ENCODE results near the gene THADA. TPM values are rescaled to one million over a fixed set of nuclear protein-coding genes. Genes with fewer than 3 reads are reported as not detected.

Gene THADA
- total RNA-seq, 2 donors from 2014 or later, result 41.1 to 54.3 TPM

GRCh38 chr2:43417300-43417699, 178.5 kb downstream of the THADA start:
- peaks cover 12% of the 10 kb centered on the region for H3K4me1 ChIP-seq (replicated peaks)
- 26% methylated on average over 1 of the region's 1 CpG for WGBS
- H3K27ac ChIP-seq, result peak overlapping the region in 1 of 2 donors; percentile 24

GRCh38 chr2:43415592-43415991, 180.2 kb downstream of the THADA start:
- intact Hi-C loops (cut with DNase I), result no loop called here
- TF ChIP-seq POLR2AphosphoS5 (IDR thresholded peaks at IDR 0.05) (peak; percentile 9), POLR2A (IDR thresholded peaks at IDR 0.05) (no peak)
- Histone ChIP-seq H3K27ac (peak overlapping the region; percentile 63 to 65), H3K9me3 (no peaks in the 10 kb centered on the region), H3K4me3 (no peak overlapping the region), H3K27me3 (replicated peaks; ENCODE audit: insufficient read depth) (no peaks in the 10 kb centered on the region), H3K36me3 (no peaks in the 10 kb centered on the region), H3K4me1 (replicated peaks) (peaks cover 14% of the 10 kb centered on the region)
- DNase-seq (ENCODE audit: low spot score), result peak; percentile 56
- 22% methylated on average over 7 of the region's 7 CpGs for WGBS

More at GRCh38 chr2:43417300-43417699, 178.5 kb downstream of the THADA start:
- Histone ChIP-seq H3K4me3 (no peak overlapping the region), H3K27me3 (replicated peaks; ENCODE audit: insufficient read depth) (no peaks in the 10 kb centered on the region), H3K9me3 (no peaks in the 10 kb centered on the region), H3K36me3 (no peaks in the 10 kb centered on the region)
- TF ChIP-seq POLR2AphosphoS5 (IDR thresholded peaks at IDR 0.05) (no peak), CTCF (IDR thresholded peaks at IDR 0.05) (no peak), POLR2A (IDR thresholded peaks at IDR 0.05) (no peak)
- no peak for DNase-seq (ENCODE audit: low spot score)
- intact Hi-C loops (cut with DNase I), result no loop called here

GRCh38 chr2:43414586-43415135, 181.2 kb downstream of the THADA start:
- Histone ChIP-seq H3K4me1 (replicated peaks) (peaks cover 14% of the 10 kb centered on the region), H3K36me3 (no peaks in the 10 kb centered on the region), H3K27ac (peak overlapping the region; percentile 63 to 65), H3K4me3 (no peak overlapping the region), H3K9me3 (no peaks in the 10 kb centered on the region), H3K27me3 (replicated peaks; ENCODE audit: insufficient read depth) (no peaks in the 10 kb centered on the region)
- intact Hi-C loops (cut with DNase I), result loop anchor here (5.0 kb wide), 2 partner anchors 48 to 67 kb away; no protein-coding TSS in a partner anchor
- 18% methylated on average over 4 of the region's 4 CpGs for WGBS
- TF ChIP-seq CTCF (IDR thresholded peaks at IDR 0.05) (no peak), POLR2A (IDR thresholded peaks at IDR 0.05) (no peak), POLR2AphosphoS5 (IDR thresholded peaks at IDR 0.05) (peak; percentile 46)
- DNase-seq (ENCODE audit: low spot score), result no peak

GRCh38 chr2:43414033-43414432, 181.8 kb downstream of the THADA start:
- Histone ChIP-seq H3K36me3 (no peaks in the 10 kb centered on the region), H3K27ac (peak overlapping the region; percentile 63 to 65), H3K4me3 (no peak overlapping the region), H3K27me3 (replicated peaks; ENCODE audit: insufficient read depth) (no peaks in the 10 kb centered on the region), H3K9me3 (no peaks in the 10 kb centered on the region), H3K4me1 (replicated peaks) (peaks cover 14% of the 10 kb centered on the region)
- TF ChIP-seq POLR2AphosphoS5 (IDR thresholded peaks at IDR 0.05) (no peak), POLR2A (IDR thresholded peaks at IDR 0.05) (no peak), CTCF (IDR thresholded peaks at IDR 0.05) (no peak)
- 58% methylated on average over 2 of the region's 2 CpGs for WGBS
- DNase-seq (ENCODE audit: low spot score), result no peak
- intact Hi-C loops (cut with DNase I), result loop anchor here (5.0 kb wide), 2 partner anchors 48 to 67 kb away; no protein-coding TSS in a partner anchor

- Histone ChIP-seq H3K27me3 (replicated peaks; ENCODE audit: insufficient read depth) (no peaks in the 10 kb centered on the region), H3K4me3 (no peak overlapping the region), H3K4me1 (replicated peaks) (peaks cover 14% of the 10 kb centered on the region), H3K27ac (peak overlapping the region in 1 of 2 donors; percentile 8), H3K36me3 (no peaks in the 10 kb centered on the region), H3K9me3 (no peaks in the 10 kb centered on the region)
- intact Hi-C loops (cut with DNase I), result loop anchor here (5.0 kb wide), 2 partner anchors 50 to 65 kb away; no protein-coding TSS in a partner anchor
- WGBS, result 7% methylated on average over 3 of the region's 3 CpGs
- no peak for DNase-seq (ENCODE audit: low spot score)
- TF ChIP-seq CTCF (IDR thresholded peaks at IDR 0.05), result no peak
These were observed 183.6 kb downstream of the THADA start for GRCh38 chr2:43412114-43412753.
